Measurements from ENCODE around the gene MDGA2. TPM values are rescaled to one million over a fixed set of nuclear protein-coding genes. Genes with fewer than 3 reads are reported as not detected.

Gene MDGA2
- total RNA-seq, 2 experiments from 2014 or later: not detected

- Histone ChIP-seq H3K27me3 (ENCODE audit: control insufficient read depth in 1 of 2, insufficient read depth in 2 of 2, low read length in 2 of 2) (peaks cover 20 to 49% of the 10 kb centered on the region in 2 experiments), H3K27ac (ENCODE audit: low read depth in 1 of 2, low read length in 2 of 2) (no peak overlapping the region), H3K4me1 (ENCODE audit: insufficient read depth, low read length) (no peaks in the 10 kb centered on the region), H3K9me3 (ENCODE audit: control insufficient read depth in 1 of 2, insufficient read depth in 1 of 2, low read length in 2 of 2) (peaks cover 0 to 30% of the 10 kb centered on the region in 2 experiments), H3K36me3 (ENCODE audit: insufficient read depth, low read length) (no peaks in the 10 kb centered on the region), H3K4me3 (ENCODE audit: low read length) (no peak overlapping the region)
- Mint-ChIP-seq H3K4me1 (ENCODE audit: low read depth) (no peaks in the 10 kb centered on the region), H3K4me3 (no peak overlapping the region), H3K36me3 (ENCODE audit: low read depth) (no peaks in the 10 kb centered on the region), H3K27me3 (peaks cover 47% of the 10 kb centered on the region), H3K27ac (no peak overlapping the region), H3K9me3 (no peaks in the 10 kb centered on the region)
- CTCF ChIA-PET: no interaction called here
- DNase-seq (no peak), ATAC-seq (ENCODE audit: poor library complexity) (no peak)
- TF ChIP-seq CTCF (IDR thresholded peaks at IDR 0.05): no peak
- POLR2A ChIA-PET: no interaction called here
- intact Hi-C loops (cut with DNase I, micrococcal nuclease): no loop called here
Observed at GRCh38 chr14:47676315-47676617, 861 bp upstream of the MDGA2 start.

GRCh38 chr14:47674543-47675465 lies 601 bp downstream of the MDGA2 start:
- no peaks in the 10 kb centered on the region for H3K9me3 Mint-ChIP-seq
- H3K27ac Mint-ChIP-seq: no peak overlapping the region
- peaks cover 47% of the 10 kb centered on the region for H3K27me3 Mint-ChIP-seq
- no peak overlapping the region for H3K4me3 ChIP-seq (ENCODE audit: low read length)
- no peak for TF ChIP-seq CTCF (IDR thresholded peaks at IDR 0.05)
- no peaks in the 10 kb centered on the region for H3K4me1 Mint-ChIP-seq (ENCODE audit: low read depth)
- H3K36me3 ChIP-seq (ENCODE audit: insufficient read depth, low read length): no peaks in the 10 kb centered on the region
- no peaks in the 10 kb centered on the region for H3K36me3 Mint-ChIP-seq (ENCODE audit: low read depth)
- DNase-seq (no peak), ATAC-seq (ENCODE audit: poor library complexity) (no peak)
- ChIA-PET CTCF (no interaction called here), POLR2A (no interaction called here)
- H3K4me1 ChIP-seq (ENCODE audit: insufficient read depth, low read length): no peaks in the 10 kb centered on the region
- intact Hi-C loops (cut with DNase I, micrococcal nuclease): no loop called here
- H3K4me3 Mint-ChIP-seq: no peak overlapping the region
- peaks cover 0 to 30% of the 10 kb centered on the region in 2 experiments for H3K9me3 ChIP-seq (ENCODE audit: control insufficient read depth in 1 of 2, insufficient read depth in 1 of 2, low read length in 2 of 2)
- H3K27me3 ChIP-seq (ENCODE audit: control insufficient read depth in 1 of 2, insufficient read depth in 2 of 2, low read length in 2 of 2): peaks cover 20 to 49% of the 10 kb centered on the region in 2 experiments
- H3K27ac ChIP-seq (ENCODE audit: low read depth in 1 of 2, low read length in 2 of 2): no peak overlapping the region

- ATAC-seq (ENCODE audit: poor library complexity) (no peak), DNase-seq (no peak)
- H3K9me3 ChIP-seq (ENCODE audit: control insufficient read depth in 1 of 2, insufficient read depth in 1 of 2, low read length in 2 of 2): peaks cover 0 to 30% of the 10 kb centered on the region in 2 experiments
- no peak overlapping the region for H3K4me3 ChIP-seq (ENCODE audit: low read length)
- no peak for TF ChIP-seq CTCF (IDR thresholded peaks at IDR 0.05)
- Mint-ChIP-seq H3K4me1 (ENCODE audit: low read depth) (no peaks in the 10 kb centered on the region), H3K9me3 (no peaks in the 10 kb centered on the region), H3K27me3 (peaks cover 47% of the 10 kb centered on the region), H3K36me3 (ENCODE audit: low read depth) (no peaks in the 10 kb centered on the region), H3K4me3 (no peak overlapping the region), H3K27ac (no peak overlapping the region)
- H3K36me3 ChIP-seq (ENCODE audit: insufficient read depth, low read length): no peaks in the 10 kb centered on the region
- intact Hi-C loops (cut with DNase I, micrococcal nuclease): no loop called here
- H3K27ac ChIP-seq (ENCODE audit: low read depth in 1 of 2, low read length in 2 of 2): no peak overlapping the region
- ChIA-PET CTCF (no interaction called here), POLR2A (no interaction called here)
- no peaks in the 10 kb centered on the region for H3K4me1 ChIP-seq (ENCODE audit: insufficient read depth, low read length)
- peaks cover 20 to 49% of the 10 kb centered on the region in 2 experiments for H3K27me3 ChIP-seq (ENCODE audit: control insufficient read depth in 1 of 2, insufficient read depth in 2 of 2, low read length in 2 of 2)
Observed at GRCh38 chr14:47674148-47674542, 1.3 kb downstream of the MDGA2 start.

Data from CD4-positive, alpha-beta T cell (primary cell).